ENCODE data around the gene LRRC4C. TPM values are rescaled to one million over a fixed set of nuclear protein-coding genes. Genes with fewer than 3 reads are reported as not detected.
"Not testable (repeated sequence)": the region's sequence is repeated elsewhere in the genome, so short reads cannot be mapped to it uniquely, and the experiment has no call there.

LRRC4C gene
- total RNA-seq, 3 donors from 2014 or later (not counting 1 experiment from before 2014, with no cell fraction given): not detected

- WGBS (ENCODE audit: insufficient coverage): 83% methylated on average over 5 of the region's 5 CpGs
- Histone ChIP-seq H3K27ac (ENCODE audit: low read length) (no peak overlapping the region), H3K36me3 (ENCODE audit: control insufficient read depth, insufficient read depth, low read length) (no peaks in the 10 kb centered on the region), H3K4me1 (ENCODE audit: control insufficient read depth, insufficient read depth, low read length) (no peaks in the 10 kb centered on the region), H3K9me3 (ENCODE audit: control insufficient read depth, insufficient read depth, low read length) (peaks cover 10% of the 10 kb centered on the region), H3K4me3 (ENCODE audit: low read length) (no peak overlapping the region), H3K27me3 (ENCODE audit: control insufficient read depth, insufficient read depth, low read length) (no peaks in the 10 kb centered on the region)
- H3K27me3 Mint-ChIP-seq (ENCODE audit: low read depth in 2 of 2): no peaks in the 10 kb centered on the region
- peaks cover 8 to 12% of the 10 kb centered on the region in 2 donors for H3K9me3 Mint-ChIP-seq
- no peak for ATAC-seq
- peaks cover 6% of the 10 kb centered on the region for H3K36me3 Mint-ChIP-seq
- H3K27ac Mint-ChIP-seq: no peak overlapping the region
- no peak for DNase-seq
- no peak overlapping the region for H3K4me3 Mint-ChIP-seq
- no peaks in the 10 kb centered on the region for H3K4me1 Mint-ChIP-seq
- intact Hi-C loops (cut with micrococcal nuclease): no loop called here
- no peak for TF ChIP-seq CTCF (IDR thresholded peaks at IDR 0.05)
Observed at GRCh38 chr11:40877981-40878380, 581.5 kb downstream of the LRRC4C start.

- Histone ChIP-seq H3K27me3 (ENCODE audit: control insufficient read depth, insufficient read depth, low read length) (no peaks in the 10 kb centered on the region), H3K36me3 (ENCODE audit: control insufficient read depth, insufficient read depth, low read length) (no peaks in the 10 kb centered on the region), H3K9me3 (ENCODE audit: control insufficient read depth, insufficient read depth, low read length) (peaks cover 10% of the 10 kb centered on the region), H3K27ac (ENCODE audit: low read length) (no peak overlapping the region), H3K4me3 (ENCODE audit: low read length) (no peak overlapping the region), H3K4me1 (ENCODE audit: control insufficient read depth, insufficient read depth, low read length) (no peaks in the 10 kb centered on the region)
- ATAC-seq (no peak), DNase-seq (no peak)
- Mint-ChIP-seq H3K4me3 (no peak overlapping the region), H3K9me3 (peaks cover 7% of the 10 kb centered on the region in 2 donors), H3K27me3 (ENCODE audit: low read depth in 2 of 2) (no peaks in the 10 kb centered on the region), H3K36me3 (no peaks in the 10 kb centered on the region), H3K27ac (no peak overlapping the region), H3K4me1 (no peaks in the 10 kb centered on the region)
- no peak for TF ChIP-seq CTCF (IDR thresholded peaks at IDR 0.05)
- 78% methylated on average over 7 of the region's 7 CpGs for WGBS (ENCODE audit: insufficient coverage)
- intact Hi-C loops (cut with micrococcal nuclease): no loop called here
Observed at GRCh38 chr11:40877256-40877655, 582.2 kb downstream of the LRRC4C start.

GRCh38 chr11:40867991-40868632, 591.3 kb downstream of the LRRC4C start:
- Histone ChIP-seq H3K4me3 (ENCODE audit: low read length) (no peak overlapping the region), H3K9me3 (ENCODE audit: control insufficient read depth, insufficient read depth, low read length) (peaks cover 5% of the 10 kb centered on the region), H3K36me3 (ENCODE audit: control insufficient read depth, insufficient read depth, low read length) (no peaks in the 10 kb centered on the region), H3K4me1 (ENCODE audit: control insufficient read depth, insufficient read depth, low read length) (no peaks in the 10 kb centered on the region), H3K27ac (ENCODE audit: low read length) (no peak overlapping the region), H3K27me3 (ENCODE audit: control insufficient read depth, insufficient read depth, low read length) (no peaks in the 10 kb centered on the region)
- intact Hi-C loops (cut with micrococcal nuclease): no loop called here
- 89% methylated on average over 2 of the region's 3 CpGs for WGBS (ENCODE audit: insufficient coverage)
- no peak overlapping the region for H3K27ac Mint-ChIP-seq
- no peaks in the 10 kb centered on the region for H3K27me3 Mint-ChIP-seq (ENCODE audit: low read depth in 2 of 2)
- H3K9me3 Mint-ChIP-seq: peaks cover 9 to 19% of the 10 kb centered on the region in 2 donors
- H3K36me3 Mint-ChIP-seq: no peaks in the 10 kb centered on the region
- DNase-seq: no peak
- H3K4me3 Mint-ChIP-seq: no peak overlapping the region
- no peak for ATAC-seq
- TF ChIP-seq CTCF (IDR thresholded peaks at IDR 0.05): no peak
- no peaks in the 10 kb centered on the region for H3K4me1 Mint-ChIP-seq

- H3K9me3 ChIP-seq (ENCODE audit: control insufficient read depth, insufficient read depth, low read length); H3K4me3 ChIP-seq (ENCODE audit: low read length); H3K27ac ChIP-seq (ENCODE audit: low read length); ATAC-seq; DNase-seq; H3K4me1 Mint-ChIP-seq; intact Hi-C loops (cut with micrococcal nuclease); H3K27ac Mint-ChIP-seq; H3K36me3 ChIP-seq (ENCODE audit: control insufficient read depth, insufficient read depth, low read length); H3K27me3 Mint-ChIP-seq (ENCODE audit: low read depth in 2 of 2); H3K4me1 ChIP-seq (ENCODE audit: control insufficient read depth, insufficient read depth, low read length); H3K36me3 Mint-ChIP-seq; H3K27me3 ChIP-seq (ENCODE audit: control insufficient read depth, insufficient read depth, low read length); H3K4me3 Mint-ChIP-seq: not testable (repeated sequence)
- H3K9me3 Mint-ChIP-seq: peaks cover 12 to 14% of the 10 kb centered on the region in 2 donors
- 54% methylated on average over 1 of the region's 1 CpG for WGBS (ENCODE audit: insufficient coverage)
Observed at GRCh38 chr11:40857754-40858153, 601.7 kb downstream of the LRRC4C start.

All from natural killer cell (primary cell).